ENCODE data around the gene CFAP299.
"Not testable (repeated sequence)": the region's sequence is repeated elsewhere in the genome, so short reads cannot be mapped to it uniquely, and the experiment has no call there.

CFAP299 gene

GRCh38 chr4:80717204-80717603 is 381.7 kb downstream of the CFAP299 start:
- DNase-seq (ENCODE audit: low read depth in 2 of 2): no peak

DNA sequence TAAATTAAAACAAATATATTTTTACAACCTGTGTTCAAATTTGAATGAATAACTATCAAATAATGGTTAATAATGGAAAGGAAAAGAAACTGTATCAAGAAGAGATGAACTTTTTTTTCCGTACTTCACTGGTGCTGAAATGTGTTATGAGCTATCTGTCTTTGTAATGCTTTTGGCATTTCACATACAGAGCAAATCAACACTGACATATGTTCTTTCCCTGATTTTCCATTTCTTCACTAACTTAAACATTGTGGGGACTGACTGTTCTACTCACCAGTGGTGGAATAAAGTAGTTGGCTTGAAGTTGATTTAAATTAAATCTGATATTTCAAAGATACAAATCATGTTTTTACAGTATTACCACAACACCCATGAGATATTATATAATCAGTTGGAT is 390.9 kb downstream of the CFAP299 start:
- DNase-seq (ENCODE audit: low read depth in 2 of 2): no peak

GRCh38 chr4:80730158-80730557 is 394.6 kb downstream of the CFAP299 start:
- DNase-seq (ENCODE audit: low read depth in 2 of 2): no peak

GRCh38 chr4:80731436-80731835 is 395.9 kb downstream of the CFAP299 start:
- no peak for DNase-seq (ENCODE audit: low read depth in 2 of 2)

- DNase-seq (ENCODE audit: low read depth in 2 of 2): no peak
Measured at GRCh38 chr4:80732010-80732409, 396.5 kb downstream of the CFAP299 start.

GRCh38 chr4:80740375-80740774 is 404.8 kb downstream of the CFAP299 start:
- DNase-seq (ENCODE audit: low read depth in 2 of 2): no peak

DNA sequence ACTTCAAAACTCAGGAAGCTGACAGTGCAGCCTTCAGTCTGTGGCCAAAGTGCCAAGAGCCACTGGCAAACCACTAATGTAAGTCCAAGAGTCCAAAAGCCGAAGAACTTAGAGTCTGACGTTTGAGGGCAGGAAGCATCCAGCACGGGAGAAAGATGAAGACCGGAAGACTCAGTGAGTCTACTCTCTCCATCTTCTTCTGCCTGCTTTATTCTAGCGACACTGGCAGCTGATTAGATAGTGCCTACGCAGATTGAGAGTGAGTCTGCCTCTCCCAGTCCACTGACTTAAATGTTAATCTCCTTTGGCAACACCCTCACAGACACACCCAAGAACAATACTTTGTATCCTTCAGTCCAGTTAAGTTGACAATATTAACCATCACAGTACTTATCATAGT is 414.0 kb downstream of the CFAP299 start:
- not testable (repeated sequence) for DNase-seq (ENCODE audit: low read depth in 2 of 2)

GRCh38 chr4:80751200-80751599 is 415.7 kb downstream of the CFAP299 start:
- no peak for DNase-seq (ENCODE audit: low read depth in 2 of 2)

GRCh38 chr4:80767944-80768343 is 432.4 kb downstream of the CFAP299 start:
- no peak for DNase-seq (ENCODE audit: low read depth in 2 of 2)

DNA sequence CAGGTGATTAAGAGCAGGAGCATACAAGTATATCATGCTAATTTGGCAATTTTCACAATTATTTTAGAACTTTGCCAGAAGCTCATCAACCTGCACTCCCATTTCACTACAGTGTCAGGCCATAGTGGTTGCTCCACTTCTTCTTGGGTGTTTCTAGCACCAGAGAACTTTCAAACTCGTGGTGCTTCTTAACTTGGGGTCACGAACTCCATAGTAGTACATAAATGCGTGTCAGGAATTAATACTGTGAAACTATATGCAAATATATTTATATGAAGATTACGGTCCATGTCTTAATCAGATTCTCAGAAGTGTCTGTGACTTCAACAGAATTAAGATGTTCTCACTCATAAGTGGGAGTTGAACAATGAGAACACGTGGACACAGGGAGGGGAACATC is 440.6 kb downstream of the CFAP299 start:
- DNase-seq (ENCODE audit: low read depth in 2 of 2): no peak

DNA sequence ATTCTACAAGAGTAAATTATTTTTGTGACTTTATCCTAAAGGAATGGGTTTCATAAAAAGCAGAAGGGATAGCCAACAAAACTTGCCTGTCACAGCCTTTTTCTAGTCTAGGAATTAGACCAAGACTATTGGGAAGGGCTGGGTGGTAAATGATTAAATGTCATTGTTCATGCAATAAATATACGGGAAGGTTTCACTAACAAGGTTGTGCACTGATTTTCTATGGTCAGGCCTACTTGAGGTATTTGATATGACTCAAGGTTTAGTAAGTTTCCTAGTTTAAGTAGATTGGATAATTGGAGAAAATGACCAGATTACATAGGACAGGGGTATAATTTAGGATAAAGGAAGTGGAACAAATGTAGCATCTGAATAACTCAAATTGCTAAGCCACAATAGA is 445.9 kb downstream of the CFAP299 start:
- DNase-seq (ENCODE audit: low read depth in 2 of 2): no peak

DNA sequence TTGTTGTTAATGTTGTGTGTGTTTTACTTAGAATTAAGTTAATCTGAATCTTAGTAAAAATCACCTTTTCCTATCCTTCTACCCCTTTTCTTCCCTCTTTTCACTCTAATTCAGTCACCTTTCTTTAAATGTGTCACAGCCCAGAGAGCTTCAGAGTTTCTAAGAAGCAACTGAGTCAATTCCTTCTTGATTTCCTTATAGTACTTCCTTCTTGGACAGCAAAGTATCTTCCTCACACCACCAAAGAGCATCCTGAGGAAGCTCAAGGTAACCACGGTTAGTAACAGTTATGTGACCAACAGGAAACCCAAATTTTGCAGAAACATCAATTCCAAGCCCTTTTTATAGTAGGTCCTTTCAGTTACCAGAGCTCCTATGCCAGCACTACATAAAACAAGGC is 451.8 kb downstream of the CFAP299 start:
- no peak for DNase-seq (ENCODE audit: low read depth in 2 of 2)

GRCh38 chr4:80788798-80789197 is 453.3 kb downstream of the CFAP299 start:
- DNase-seq (ENCODE audit: low read depth in 2 of 2): no peak

DNA sequence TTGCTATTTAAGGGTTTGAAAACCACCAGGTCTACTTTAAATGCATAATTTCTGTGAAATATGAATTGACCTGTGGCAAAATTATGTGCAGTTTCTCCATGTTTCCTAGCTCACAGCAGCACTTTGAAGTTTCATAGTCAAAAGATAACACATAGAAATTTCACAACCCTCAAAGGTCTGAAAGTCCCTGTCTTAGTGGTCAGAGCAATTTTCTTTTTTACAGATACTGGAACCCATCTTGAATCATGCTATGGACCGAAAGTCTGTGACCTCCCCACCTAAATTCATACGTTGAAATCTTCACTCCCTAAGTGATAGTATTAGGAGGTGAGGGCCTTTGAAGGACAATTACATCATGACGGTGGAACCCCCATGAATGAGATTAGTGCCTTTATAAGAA is 454.6 kb downstream of the CFAP299 start:
- DNase-seq (ENCODE audit: low read depth in 2 of 2): no peak

DNA sequence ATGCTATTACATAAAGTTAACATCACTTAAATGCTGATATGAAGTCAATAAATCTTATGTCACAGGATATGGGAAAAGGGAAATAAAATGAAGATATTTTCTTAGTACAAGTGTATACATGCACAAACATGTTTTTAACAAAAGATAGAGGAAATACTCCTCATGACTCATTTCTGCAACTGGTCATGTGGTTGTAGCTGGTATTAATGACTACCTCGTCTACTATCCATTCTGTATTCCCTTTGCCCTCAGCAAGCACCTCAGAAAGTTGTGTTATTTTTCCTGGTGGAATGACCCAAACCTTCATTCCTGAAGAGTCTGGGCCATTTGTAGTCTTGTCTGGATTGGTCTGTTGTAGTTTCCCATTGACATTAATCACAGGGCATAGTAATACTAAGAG is 458.1 kb downstream of the CFAP299 start:
- DNase-seq (ENCODE audit: low read depth in 2 of 2): not testable (repeated sequence)

- no peak for DNase-seq (ENCODE audit: low read depth in 2 of 2)
Measured at GRCh38 chr4:80798082-80798481, 462.6 kb downstream of the CFAP299 start.

- DNase-seq (ENCODE audit: low read depth in 2 of 2): not testable (repeated sequence)
Measured at GRCh38 chr4:80800719-80801118, 465.2 kb downstream of the CFAP299 start.

- DNase-seq (ENCODE audit: low read depth in 2 of 2): no peak
Measured at GRCh38 chr4:80803337-80803736, 467.8 kb downstream of the CFAP299 start.

- no peak for DNase-seq (ENCODE audit: low read depth in 2 of 2)
Measured at GRCh38 chr4:80806472-80806871, 470.9 kb downstream of the CFAP299 start.

- no peak for DNase-seq (ENCODE audit: low read depth in 2 of 2)
Measured at GRCh38 chr4:80809039-80809729, 473.7 kb downstream of the CFAP299 start.

DNA sequence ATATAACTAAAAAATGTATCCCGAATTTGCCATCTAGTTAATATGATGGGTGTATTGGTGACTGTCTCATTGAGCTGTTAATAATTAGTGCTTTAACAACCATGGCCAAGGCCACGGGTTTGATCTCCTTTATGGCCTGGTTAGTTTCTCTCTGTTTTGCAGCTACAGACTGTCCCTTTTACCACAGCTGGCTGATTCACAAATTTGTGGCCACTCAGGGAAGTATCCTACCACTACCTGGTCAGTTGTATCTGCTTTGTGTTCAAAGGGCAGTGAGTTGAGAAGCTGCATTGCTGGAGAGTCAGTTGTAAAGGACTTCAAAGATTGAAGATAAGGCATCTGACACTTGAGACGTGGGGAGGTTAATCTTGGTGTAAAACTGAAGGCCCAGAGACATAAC is 475.9 kb downstream of the CFAP299 start:
- no peak for DNase-seq (ENCODE audit: low read depth in 2 of 2)

DNA sequence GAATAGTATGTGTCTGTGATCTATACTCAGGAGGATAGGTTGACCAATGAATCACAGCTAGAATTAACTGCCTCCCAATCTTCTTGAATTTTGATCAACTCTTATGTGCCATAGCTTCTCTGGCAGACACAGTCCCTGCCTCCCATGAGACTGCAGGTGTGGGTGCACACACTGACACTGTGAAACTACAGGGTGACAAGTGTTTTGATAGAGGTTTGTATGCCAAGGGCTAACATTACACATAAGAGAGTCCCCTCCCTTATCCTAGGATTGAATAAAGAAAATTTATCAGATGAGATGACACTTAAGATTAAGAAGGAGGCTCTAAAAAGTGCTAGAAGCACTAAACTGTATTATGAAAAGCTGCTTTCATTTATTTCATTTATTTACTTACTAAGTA is 476.6 kb downstream of the CFAP299 start:
- DNase-seq (ENCODE audit: low read depth in 2 of 2): no peak

- no peak for DNase-seq (ENCODE audit: low read depth in 2 of 2)
Measured at GRCh38 chr4:80814266-80814665, 478.7 kb downstream of the CFAP299 start.

Data from activated CD4-positive, alpha-beta T cell treated with anti-CD3 and anti-CD28 coated beads for 24 hours (primary cell).